Heart left ventricle (tissue), 13 donors: ENCODE measurements around the gene VAT1L.

Experiments used
- POLR2A ChIP-seq, 2 donors: fragments of 450-650 bp; IDR thresholded peaks; one replicate each; pipeline ENCODE4 v1.6.1; 2017; ENCODE audit warnings: antibody characterized with exemption in 2 of 2, mild to moderate bottlenecking in 2 of 2, moderate library complexity in 2 of 2
- TF ChIP-seq, protein P1 (sequence below), 12 donors: fragments of 200-600 bp; sonication (generic) in 4 of 12; IDR thresholded peaks; one replicate each; pipeline versions ENCODE4 v1.5.0 to v1.8.0; 2018 to 2022; ENCODE audit warnings: antibody characterized with exemption in 12 of 12, mild to moderate bottlenecking in 5 of 12
- donor health status: ischemic (EF 13 %, LVEDD 7.1; RV severe dilation, severe dysfunction).
- donor health status: DM: no; HTN: yes; CAD: no.
- donor health status: DM: no; HTN: no; CAD: no.
- donor health status: ischemic (EF 25% LVEDD 6.9; RV normal size, moderate dysfunction).
- donor health status: ischemic (EF 25% LVEDD 5.7; RV mildly dilated, moderate dysfunction).
- donor health status: ischemic (EF 35%, LVEDD 5.7; RV mildly dilated, moderate dysfunction).
- donor health status: nonischemic (EF 11% LVEDD 7.7; RV severe dilation, severe dysfunction).
- donor health status: DM: yes; HTN: yes; CAD: no.
- donor health status: PGD.
- donor health status: ischemic (EF 29% LVEDD 5.4; RV normal size, mild dysfunction).
- donor health status: nonischemic (EF 23%, LVEDD 6.1; RV moderate dilation, normal function).

DNA sequence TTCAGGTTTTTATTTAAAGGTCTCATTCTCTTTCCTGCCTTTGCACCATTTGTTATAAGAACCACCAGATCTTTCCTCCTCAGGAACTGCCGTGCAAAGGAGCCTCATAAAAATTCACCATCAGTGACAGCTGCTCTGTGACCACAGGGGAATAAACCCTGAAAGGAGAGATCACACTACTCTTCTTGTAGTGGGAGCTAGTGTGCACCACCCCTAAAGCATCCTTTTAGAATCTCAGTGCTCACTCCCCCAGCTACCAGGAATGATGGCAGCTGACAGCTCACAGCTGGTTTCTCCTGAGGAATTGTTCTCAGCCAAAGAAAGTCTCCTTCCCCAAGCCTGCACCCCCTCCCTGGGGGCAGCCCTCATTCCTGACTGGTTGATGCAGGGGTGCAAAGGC lies 18.7 kb downstream of the VAT1L start:
- TF ChIP-seq, protein P1, sequence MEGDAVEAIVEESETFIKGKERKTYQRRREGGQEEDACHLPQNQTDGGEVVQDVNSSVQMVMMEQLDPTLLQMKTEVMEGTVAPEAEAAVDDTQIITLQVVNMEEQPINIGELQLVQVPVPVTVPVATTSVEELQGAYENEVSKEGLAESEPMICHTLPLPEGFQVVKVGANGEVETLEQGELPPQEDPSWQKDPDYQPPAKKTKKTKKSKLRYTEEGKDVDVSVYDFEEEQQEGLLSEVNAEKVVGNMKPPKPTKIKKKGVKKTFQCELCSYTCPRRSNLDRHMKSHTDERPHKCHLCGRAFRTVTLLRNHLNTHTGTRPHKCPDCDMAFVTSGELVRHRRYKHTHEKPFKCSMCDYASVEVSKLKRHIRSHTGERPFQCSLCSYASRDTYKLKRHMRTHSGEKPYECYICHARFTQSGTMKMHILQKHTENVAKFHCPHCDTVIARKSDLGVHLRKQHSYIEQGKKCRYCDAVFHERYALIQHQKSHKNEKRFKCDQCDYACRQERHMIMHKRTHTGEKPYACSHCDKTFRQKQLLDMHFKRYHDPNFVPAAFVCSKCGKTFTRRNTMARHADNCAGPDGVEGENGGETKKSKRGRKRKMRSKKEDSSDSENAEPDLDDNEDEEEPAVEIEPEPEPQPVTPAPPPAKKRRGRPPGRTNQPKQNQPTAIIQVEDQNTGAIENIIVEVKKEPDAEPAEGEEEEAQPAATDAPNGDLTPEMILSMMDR (IDR thresholded peaks at IDR 0.05): no peak
- no peak for TF ChIP-seq POLR2A (IDR thresholded peaks at IDR 0.05)
